ENCODE measurements around the gene SPAG16.

- TF ChIP-seq EZH2 (IDR thresholded peaks at IDR 0.05; ENCODE audit: insufficient read depth, poor library complexity, severe bottlenecking) (no peak), EZH2phosphoT487 (IDR thresholded peaks at IDR 0.05; ENCODE audit: insufficient read depth, low read depth) (no peak)
These were observed 727.4 kb downstream of the SPAG16 start for GRCh38 chr2:214011676-214012075.

Measured in GM23248 (cell line).